ENCODE results near the gene ZNF664. TPM values are rescaled to one million over a fixed set of nuclear protein-coding genes. Genes with fewer than 3 reads are reported as not detected.

Gene ZNF664
- total RNA-seq, 4 donors from 2014 or later, result 16.3 to 41.5 (median 25.7) TPM

DNA sequence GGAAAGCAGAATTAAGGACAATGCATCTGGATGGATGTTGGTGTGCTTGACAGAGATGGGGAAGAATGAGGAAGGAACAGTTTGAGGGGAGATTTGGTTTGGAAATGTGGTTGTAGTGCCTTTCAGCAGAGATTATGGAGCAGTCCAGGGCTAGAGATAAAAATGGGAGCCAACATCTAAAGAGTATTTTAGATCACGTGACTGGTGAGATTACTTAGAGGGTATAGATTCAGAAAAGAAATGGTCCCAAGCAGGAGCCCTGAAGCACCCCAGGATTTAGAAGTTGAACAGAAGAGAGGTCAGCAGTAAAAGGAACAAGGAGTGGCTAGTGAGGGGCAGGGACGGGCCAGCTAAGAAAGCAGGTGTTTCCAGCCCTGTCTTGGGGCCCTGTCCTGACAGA is 29.6 kb downstream of the ZNF664 start:
- intact Hi-C loops (cut with DNase I; ENCODE audit: low total_unique reads), result no loop called here
- WGBS, 2 donors, result 60 to 61% methylated on average over 2 of the region's 2 CpGs
- no peak for DNase-seq (ENCODE audit: low spot score in 2 of 2)
- no peak for TF ChIP-seq POLR2A (IDR thresholded peaks at IDR 0.05)
- TF ChIP-seq, protein P1, sequence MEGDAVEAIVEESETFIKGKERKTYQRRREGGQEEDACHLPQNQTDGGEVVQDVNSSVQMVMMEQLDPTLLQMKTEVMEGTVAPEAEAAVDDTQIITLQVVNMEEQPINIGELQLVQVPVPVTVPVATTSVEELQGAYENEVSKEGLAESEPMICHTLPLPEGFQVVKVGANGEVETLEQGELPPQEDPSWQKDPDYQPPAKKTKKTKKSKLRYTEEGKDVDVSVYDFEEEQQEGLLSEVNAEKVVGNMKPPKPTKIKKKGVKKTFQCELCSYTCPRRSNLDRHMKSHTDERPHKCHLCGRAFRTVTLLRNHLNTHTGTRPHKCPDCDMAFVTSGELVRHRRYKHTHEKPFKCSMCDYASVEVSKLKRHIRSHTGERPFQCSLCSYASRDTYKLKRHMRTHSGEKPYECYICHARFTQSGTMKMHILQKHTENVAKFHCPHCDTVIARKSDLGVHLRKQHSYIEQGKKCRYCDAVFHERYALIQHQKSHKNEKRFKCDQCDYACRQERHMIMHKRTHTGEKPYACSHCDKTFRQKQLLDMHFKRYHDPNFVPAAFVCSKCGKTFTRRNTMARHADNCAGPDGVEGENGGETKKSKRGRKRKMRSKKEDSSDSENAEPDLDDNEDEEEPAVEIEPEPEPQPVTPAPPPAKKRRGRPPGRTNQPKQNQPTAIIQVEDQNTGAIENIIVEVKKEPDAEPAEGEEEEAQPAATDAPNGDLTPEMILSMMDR (IDR thresholded peaks at IDR 0.05), result no peak
- H3K4me3 ChIP-seq (ENCODE audit: low read depth, poor library complexity, severe bottlenecking), result no peak overlapping the region

DNA sequence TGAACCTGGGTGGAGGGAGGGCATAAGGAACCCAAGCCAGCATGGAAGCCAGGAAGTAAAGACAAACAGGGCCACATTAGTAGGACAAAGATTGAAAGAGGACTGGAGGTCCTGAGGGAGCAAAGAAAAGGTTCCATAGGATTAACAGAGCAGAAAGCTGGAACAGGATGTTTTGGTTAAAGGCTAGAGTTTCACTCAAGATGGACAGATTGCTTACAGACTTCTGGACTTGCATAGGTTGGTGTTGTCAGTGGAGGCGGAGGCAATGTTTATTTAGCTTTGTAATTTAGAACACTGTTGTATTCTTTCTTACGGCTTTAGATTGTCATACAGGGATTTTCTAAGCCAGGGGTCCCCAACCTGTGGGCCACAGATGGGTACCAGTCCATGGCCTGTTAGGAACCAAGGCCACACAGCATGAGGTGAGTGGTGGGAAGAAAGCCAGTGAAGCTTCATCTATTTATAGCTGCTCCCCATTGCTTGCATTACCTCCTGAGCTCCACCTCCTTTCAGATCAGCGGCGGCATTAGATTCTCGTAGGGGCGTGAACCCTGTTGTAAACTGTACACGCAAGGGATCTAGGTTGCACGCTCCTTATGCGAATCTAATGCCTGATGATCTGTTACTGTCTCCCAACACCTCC is 31.3 kb downstream of the ZNF664 start:
- WGBS, 2 donors, result 95 to 96% methylated on average over 9 of the region's 9 CpGs
- intact Hi-C loops (cut with DNase I; ENCODE audit: low total_unique reads), result no loop called here
- no peak overlapping the region for H3K4me3 ChIP-seq (ENCODE audit: low read depth, poor library complexity, severe bottlenecking)
- DNase-seq (ENCODE audit: low spot score in 2 of 2), result peak in 1 of 2 donors; percentile 53
- TF ChIP-seq, protein P1 (IDR thresholded peaks at IDR 0.05), result no peak
- no peak for TF ChIP-seq POLR2A (IDR thresholded peaks at IDR 0.05)

DNA sequence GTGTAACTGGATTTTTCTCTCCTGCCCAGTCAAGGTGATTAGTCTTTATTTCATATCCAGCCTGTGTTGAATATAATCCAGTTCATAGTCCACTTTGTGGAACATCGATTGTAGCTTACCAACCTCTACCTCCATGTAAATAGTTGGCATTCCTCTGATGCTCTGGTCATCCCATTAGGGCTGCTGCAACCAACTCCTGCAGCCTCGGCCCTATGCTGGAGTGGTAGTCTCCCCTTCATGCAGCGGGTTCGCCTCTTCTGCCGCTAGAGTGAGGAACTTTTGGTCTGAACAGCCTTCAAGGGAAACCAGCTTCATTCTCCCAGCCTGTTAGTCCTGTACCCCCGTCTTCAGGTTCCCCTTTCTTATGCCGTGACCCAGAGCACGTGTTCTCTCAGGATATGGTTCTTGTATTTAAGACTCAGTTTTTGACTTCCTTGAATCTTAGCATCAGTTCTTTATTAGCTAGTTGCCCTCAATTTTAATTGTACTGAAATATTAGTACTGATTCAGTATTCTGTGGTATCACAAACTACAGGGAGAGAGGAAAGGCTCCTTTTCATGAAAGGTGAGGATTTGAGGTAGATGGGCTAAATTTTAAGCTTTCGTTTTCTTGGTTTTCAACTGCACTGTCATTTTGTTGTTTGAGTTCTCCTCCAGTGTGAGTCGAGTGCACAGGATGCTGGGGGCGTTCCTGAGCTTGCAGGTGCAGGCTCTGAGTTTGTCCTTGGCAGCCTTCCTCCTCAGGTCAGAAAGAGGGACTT is 33.2 kb downstream of the ZNF664 start:
- TF ChIP-seq, protein P1 (IDR thresholded peaks at IDR 0.05), result no peak
- no peak for TF ChIP-seq POLR2A (IDR thresholded peaks at IDR 0.05)
- intact Hi-C loops (cut with DNase I; ENCODE audit: low total_unique reads), result no loop called here
- H3K4me3 ChIP-seq (ENCODE audit: low read depth, poor library complexity, severe bottlenecking), result no peak overlapping the region
- DNase-seq (ENCODE audit: low spot score in 2 of 2), result peak in 1 of 2 donors; percentile 36
- 79 to 80% methylated on average over 11 of the region's 11 CpGs for WGBS, 2 donors

DNA sequence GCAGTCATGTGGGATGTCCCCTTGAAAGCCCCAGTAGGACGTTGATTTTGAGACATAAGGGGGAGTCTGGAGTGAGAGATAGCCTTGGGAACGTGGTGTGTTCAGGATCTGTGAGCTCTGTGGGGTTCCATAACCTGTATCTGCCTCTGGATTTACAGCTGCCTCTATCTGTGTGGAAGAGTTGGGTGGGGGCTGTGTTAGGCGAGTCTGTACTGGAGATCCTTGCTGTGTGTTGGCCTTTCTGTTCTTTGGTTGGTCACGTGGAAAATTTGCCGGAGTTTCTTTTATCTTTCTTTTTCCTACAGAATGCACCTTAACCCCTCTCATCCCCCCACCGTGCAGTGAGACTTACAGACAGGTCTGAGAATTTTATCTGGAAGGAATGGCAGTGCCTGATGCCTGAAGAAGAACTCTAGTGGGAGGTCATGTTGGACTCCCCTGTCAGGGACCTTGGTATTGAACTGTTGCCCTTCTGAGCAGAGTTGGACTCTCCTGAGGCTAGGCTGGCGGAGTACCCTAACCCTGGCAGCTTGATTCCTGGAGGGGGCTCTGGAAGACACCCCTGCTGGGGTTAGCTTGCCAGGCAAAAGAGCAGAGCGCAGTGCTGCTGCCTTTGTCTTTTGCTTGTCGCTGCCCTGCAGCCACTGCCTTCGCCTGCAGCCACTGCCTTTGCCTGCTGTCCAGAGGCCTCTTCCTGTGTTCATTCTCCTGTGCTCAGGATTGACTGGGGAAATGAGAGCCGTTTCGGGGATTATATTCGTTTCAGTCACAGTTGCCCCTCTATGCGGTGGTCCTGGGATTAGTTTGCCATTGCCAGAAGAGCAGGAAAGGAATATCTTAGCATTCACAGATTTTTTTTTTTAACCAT is 34.1 kb downstream of the ZNF664 start:
- intact Hi-C loops (cut with DNase I; ENCODE audit: low total_unique reads), result no loop called here
- WGBS, 2 donors, result 80 to 88% methylated on average over 14 of the region's 14 CpGs
- TF ChIP-seq POLR2A (IDR thresholded peaks at IDR 0.05), result no peak
- DNase-seq (ENCODE audit: low spot score in 2 of 2), result peak in 1 of 2 donors; percentile 46
- no peak overlapping the region for H3K4me3 ChIP-seq (ENCODE audit: low read depth, poor library complexity, severe bottlenecking)

DNA sequence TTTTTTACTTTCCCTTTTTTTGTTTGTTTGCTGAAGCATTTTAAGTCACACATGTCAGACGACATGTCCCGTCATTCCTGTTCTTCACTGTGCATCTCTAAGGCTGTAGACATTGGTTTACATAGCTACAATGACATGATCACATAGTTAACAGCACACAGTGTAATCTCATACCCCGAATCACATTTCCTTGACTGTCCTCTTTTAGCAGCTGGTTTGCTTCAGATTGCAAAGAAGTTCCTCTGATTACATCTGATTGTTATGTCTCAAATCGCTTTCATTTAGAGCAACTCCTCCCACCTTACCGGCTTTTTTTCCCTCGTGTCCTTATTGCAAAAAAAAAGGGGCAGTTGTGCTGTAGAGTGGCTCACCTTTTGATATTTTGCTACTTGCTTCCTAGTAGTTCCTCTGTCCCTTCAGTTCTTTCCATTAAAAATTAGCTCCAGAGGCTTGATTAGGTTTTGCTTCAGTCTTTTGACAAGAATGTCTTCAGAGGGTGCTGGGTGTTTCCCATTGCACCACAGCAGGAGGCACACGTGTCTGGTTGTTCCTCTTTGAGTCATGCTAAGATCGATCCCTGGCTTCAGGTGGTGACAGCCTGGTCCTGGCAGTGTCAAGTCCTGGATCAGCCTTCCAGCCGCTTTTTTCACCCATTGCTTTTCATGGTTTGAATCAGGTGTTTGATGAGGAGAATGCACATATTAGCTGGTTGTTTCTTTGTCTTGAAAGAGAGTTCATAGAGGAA is 35.0 kb downstream of the ZNF664 start:
- no peak for TF ChIP-seq POLR2A (IDR thresholded peaks at IDR 0.05)
- H3K4me3 ChIP-seq (ENCODE audit: low read depth, poor library complexity, severe bottlenecking), result no peak overlapping the region
- peak in 1 of 2 donors; percentile 61 for DNase-seq (ENCODE audit: low spot score in 2 of 2)
- WGBS, 2 donors, result 66 to 67% methylated on average over 9 of the region's 9 CpGs
- intact Hi-C loops (cut with DNase I; ENCODE audit: low total_unique reads), result no loop called here

DNA sequence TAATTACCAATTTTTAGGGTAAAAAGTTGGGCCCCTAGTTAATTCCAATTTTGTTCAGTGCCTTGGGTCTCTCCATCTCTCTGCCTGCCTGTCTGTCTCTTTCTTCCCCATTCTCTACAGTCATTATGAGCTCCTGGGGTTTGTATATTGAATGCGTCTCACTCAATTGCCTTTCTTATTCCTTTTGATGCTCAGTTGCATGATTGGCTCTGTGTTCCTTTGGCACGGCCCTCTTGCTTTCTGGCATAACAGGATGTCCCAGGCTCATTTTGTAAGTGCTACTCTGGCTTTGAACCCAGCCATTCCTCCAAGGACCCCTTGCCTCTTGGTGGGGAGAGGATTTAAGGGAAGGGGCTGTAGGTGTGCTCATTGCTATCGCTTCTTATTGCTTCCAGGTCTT is 35.6 kb downstream of the ZNF664 start:
- intact Hi-C loops (cut with DNase I; ENCODE audit: low total_unique reads), result no loop called here
- H3K4me3 ChIP-seq (ENCODE audit: low read depth, poor library complexity, severe bottlenecking), result no peak overlapping the region
- peak in 1 of 2 donors; percentile 34 for DNase-seq (ENCODE audit: low spot score in 2 of 2)
- 83 to 88% methylated on average over 3 of the region's 3 CpGs for WGBS, 2 donors
- TF ChIP-seq, protein P1 (IDR thresholded peaks at IDR 0.05), result no peak
- TF ChIP-seq POLR2A (IDR thresholded peaks at IDR 0.05), result no peak

Data from lower leg skin (tissue), 4 donors.